HG03196 (cell line): ENCODE measurements around the gene PRDM12.

ENCODE experiments used
- ATAC-seq: cut with Tn5 transposase; IDR thresholded peaks from one replicate; pipeline ENCODE4 v1.9.1; 2021; ENCODE audit not compliant: unreplicated experiment

The PRDM12 gene

DNA sequence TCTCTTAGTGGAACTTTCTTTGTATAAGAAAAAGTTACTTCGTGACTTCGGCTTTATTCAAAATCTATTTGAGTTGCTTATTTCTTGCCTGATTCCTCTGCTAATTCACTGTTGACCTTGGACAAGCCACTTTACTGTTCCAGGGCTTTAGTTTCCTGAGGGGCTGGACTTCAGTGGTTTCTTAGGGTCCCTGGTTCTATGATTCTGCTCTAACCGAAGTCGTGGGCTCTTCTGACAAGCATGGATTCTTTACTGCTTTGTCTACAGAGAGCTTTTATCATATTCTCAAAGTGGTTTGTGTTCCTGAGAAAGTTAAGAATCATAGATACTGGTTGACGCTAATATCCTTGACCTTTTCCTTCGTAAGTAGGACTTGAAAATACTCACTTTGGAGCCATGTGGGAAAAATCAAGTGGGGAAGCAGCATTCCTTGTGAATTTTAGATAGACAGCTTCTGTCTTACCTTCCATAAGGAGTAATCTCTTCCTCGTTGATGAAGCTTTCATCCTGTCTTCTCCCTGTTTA is 50.3 kb downstream of the PRDM12 start:
- no peak for ATAC-seq

DNA sequence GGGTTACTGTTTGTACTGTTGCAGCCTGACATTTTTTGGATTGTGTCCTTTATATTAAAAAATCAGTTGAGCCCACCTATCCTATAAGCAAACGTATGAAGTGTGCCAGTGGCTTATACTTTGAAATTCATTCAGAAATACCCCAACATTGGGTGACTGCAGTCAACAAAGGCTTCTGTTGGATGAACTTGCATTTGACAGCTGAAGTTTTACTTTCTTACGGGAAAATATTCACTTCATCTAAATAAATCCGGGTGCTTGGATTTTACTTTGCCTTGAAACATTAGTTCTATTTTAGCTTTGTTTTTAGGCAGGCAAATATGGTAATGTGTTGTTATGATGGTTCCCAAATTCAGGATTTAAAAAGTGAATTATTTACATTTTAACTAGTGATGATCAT is 50.9 kb downstream of the PRDM12 start:
- ATAC-seq = no peak

DNA sequence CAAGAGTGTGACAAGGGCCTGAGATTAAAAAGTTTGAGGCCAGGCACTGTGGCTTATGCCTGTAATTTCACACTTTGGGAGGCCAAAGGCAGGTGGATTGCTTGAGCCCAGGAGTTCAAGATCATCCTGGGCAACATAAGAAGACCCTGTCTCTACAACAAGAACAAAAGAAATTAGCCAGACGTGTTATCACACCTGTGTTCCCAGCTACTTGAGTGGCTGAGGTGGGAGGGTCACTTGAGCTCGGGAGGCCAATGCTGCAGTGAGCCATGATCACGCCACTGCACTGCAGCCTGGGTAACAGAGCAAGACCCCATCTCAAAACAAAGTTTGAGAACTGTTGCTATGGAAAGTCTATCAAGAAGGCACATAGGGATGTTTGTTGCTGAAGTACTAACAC is 54.2 kb downstream of the PRDM12 start:
- no peak for ATAC-seq

DNA sequence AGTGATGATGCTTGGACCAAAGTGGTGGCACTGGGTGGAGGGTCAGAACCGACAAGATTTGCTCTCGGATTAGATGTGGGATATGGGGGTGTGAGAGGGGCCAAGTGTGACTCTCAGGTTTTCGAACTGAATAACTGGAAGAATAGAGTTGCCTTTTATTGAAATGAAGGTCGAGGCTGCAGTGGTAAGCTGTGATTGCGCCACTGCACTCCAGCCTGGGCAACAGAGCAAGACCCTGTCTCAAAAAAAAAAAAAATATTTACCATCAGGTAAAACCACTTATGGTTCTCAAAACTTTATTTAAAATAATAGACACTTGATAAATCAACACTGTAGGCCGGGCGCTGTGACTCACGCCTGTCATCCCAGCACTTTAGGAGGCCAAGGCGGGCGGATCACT is 56.4 kb downstream of the PRDM12 start:
- ATAC-seq = no peak

DNA sequence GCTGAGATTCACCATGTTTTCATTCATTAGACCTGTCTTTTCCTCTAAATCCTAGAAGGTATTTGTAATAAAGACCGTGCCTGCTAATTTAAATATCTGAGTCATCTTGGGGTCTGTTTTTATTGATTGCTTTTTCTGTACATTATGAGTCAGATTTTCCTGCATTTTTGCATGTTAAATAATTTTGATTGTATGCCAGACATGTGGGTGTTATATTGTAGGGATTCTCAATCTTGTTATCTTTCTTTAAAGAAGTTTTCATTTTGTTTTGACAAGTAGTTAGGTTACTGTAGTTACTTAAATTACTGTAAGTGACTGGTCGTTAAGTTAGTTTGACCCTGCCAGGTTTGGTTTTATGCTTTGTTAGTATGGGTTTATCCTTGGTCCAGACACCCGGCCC is 64.3 kb downstream of the PRDM12 start:
- ATAC-seq = no peak

DNA sequence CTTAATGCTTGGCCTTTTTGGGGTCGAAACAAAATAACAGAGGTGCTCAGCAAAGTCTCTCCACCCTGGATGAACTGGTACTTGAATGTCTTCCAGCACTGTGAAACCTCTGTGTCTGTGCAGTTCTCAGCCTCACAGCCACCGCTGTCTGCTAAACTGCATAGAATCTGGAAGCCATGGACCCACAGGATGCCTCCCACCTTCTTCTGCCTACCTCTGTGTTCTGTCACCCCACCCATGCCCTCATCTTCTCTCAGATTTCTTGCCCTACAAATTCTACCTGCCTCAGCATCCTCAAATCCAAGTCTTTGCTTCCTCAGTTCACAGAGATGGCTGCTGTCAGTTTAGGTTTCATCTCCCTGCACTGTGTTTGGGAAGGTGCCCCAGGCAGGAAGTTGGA is 64.8 kb downstream of the PRDM12 start:
- ATAC-seq = no peak

DNA sequence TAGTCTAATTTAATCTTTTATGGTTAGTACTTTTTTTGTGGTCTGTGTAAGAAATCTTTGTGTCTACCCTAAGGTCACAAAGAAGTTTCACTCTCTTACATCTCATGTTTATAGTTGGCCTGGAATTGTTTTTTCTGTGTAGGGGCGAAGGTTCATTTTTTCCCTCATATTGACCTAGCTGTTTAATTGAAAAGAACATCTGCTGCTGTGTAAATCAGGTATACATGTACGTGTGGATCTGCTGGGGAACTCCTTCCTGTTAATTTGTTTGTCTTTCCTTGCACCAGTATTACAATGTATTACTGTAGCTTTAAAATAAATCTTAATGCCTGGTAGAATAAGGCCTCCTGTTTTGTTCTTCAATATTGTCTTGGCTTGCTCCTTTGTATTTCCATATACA is 67.0 kb downstream of the PRDM12 start:
- ATAC-seq = no peak

DNA sequence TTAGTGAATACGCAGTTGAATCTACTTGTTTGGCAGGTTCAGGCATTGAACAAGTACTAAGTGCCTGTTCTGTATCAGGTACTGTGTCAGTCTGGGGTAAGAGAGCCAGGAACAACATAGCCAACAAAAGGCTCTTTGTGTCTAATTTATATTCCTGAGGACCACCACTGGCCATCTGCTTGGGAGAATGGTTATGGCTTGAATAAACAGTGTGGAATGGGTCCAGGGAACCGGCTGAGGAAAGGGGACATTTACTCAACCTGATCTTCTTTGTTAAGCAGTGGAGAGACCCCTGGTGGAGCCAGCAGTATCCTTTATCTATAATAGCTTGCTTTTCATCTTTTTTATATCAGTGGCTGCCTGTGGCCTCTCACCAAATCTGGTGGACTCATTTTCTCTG is 67.7 kb downstream of the PRDM12 start:
- ATAC-seq = no peak
